Stimulated activated CD8-positive, alpha-beta memory T cell treated with anti-CD3 and anti-CD28 coated beads, Interleukin-12 subunit alpha, Interleukin-12 subunit beta, amount 100 ng/mL, for 4 hours (primary cell): Measurements from ENCODE around the gene KDM5B.
A peak's percentile ranks its signal among the peaks of the same experiment; 100 is the strongest.

Experiments used
- DNase-seq: peaks from one replicate; pipeline ENCODE4 v3.0.0-alpha.2; 2020; ENCODE audit warnings: low read depth

The KDM5B gene

GRCh38 chr1:202711949-202712635 lies 96.1 kb downstream of the KDM5B start:
- DNase-seq, result no peak

- DNase-seq, result no peak
Measured at GRCh38 chr1:202710070-202711045, 97.9 kb downstream of the KDM5B start, which contains the start of gene SYT2. TSS of gene SYT2 (minus strand) at chr1:202710454. CDS start at chr1:202605772, 104,682 bp downstream.

GRCh38 chr1:202709276-202710041 lies 98.8 kb downstream of the KDM5B start:
- DNase-seq, result no peak

DNA sequence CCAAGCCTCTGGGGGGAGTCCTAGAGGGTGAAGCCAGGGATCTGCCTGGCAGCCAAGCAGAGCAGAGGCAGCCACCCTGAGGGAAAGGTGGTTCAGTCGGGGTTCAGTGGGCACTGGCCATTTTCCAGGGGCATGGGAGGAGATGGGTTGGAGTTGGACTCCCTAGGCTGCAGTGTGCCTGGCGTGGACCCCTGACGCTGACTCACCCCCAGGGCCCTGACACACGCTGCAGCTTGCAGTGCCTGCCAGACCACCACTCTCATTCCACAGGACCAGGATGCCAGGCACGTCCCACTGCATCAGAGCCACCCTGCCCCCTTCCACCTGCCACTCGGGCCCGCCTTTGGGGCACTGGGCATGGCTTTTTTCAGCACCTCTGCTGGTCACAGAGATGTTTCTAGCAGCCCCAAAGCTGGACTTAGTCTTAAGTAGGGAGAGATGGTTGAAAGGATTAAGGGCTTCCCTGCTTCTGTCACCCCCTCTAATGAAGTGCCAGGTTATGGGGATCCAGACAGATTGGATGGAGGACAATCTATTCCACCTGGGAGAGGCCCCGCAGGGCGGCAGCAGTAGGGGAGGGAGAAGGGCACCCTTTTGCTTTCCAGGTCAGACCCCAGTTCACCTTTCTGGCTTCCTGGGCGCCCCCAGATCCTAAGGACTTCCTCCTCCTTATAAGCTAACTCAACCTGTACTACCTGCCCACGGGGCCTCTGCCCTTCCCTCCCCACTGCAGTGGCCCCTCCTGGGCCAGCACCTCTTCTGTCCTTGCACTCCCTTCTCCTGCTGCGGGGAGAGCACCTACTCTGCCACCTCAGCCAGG lies 99.6 kb downstream of the KDM5B start:
- DNase-seq, result no peak

- DNase-seq, result no peak
Measured at GRCh38 chr1:202706851-202707250, 101.4 kb downstream of the KDM5B start.

GRCh38 chr1:202704601-202705000 lies 103.6 kb downstream of the KDM5B start:
- no peak for DNase-seq

DNA sequence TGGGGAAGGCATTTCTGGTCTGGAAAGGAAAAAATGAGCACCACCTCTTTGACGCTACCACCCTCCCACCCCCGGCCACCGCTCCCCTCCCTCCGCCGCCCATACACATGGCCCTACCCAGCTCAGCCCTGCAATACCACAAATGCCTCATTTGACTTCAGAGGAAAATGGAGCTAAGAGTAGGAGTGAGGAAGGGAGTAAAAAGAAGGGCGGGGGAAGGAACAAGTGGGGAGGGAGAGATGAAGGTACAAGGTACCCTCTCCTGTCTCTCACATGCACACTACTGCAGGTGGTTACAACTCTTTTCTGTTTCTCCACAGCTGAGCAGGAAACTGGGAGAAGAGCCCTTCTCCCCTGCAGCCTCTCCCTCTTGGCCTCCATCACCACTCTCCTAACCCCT lies 105.0 kb downstream of the KDM5B start:
- no peak for DNase-seq

DNA sequence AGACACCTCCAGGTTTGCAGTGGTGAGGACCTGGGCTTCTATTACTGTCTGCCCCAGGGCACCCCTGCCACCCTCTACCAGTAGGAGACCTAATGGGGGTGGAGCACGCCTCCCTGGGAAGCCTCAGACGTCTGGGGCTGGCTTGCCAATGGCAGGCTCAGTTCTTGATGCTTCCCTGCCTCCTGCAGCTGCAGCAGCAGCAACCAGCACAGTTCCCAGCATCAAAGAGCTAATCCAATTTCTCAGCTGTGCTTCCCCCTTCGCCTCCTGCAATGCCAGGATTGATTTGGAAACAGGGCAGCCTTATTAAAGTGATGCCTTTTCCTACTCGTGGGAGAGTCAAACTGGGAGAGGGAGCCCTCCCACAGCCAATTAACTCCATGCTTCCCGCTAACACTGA lies 106.1 kb downstream of the KDM5B start:
- no peak for DNase-seq

DNA sequence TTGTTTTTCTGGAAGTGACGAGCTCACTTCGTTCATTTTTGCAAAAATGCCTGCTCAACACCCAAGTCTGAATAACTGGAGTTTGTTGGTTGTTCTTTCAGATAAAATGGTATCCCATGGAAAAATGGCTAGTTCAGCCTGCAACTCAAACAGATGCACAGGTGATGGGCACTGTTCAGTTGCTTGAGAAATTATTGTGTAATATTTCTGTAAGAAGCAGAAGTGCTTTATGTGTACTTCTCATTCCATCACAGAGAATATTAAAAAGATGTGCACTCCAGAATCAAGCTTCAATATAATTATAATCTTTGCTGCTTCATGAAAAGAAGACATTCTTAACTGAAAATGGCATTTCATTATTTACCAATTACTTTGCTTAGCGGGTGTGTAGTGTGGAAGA lies 107.0 kb downstream of the KDM5B start:
- no peak for DNase-seq

GRCh38 chr1:202700061-202700460 lies 108.2 kb downstream of the KDM5B start:
- DNase-seq, result no peak

DNA sequence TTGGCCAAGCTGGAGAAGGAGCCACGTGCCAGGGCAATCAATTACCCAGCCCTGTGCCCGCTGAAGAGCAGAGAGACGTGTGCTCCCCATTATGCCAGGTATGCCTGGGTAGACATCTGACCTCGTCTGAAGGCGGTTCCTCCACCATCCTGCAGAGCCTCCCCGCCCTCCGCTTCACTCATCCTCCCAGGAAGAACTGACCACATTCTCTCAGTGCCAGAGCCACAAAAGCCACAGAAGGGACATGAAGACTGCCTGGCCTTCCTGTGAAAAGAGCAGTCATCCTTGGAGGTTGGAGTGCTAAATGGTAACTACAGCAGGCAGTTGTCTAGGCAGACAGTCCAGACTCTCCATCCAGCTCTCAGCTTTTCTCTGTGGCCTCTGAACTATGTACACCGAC lies 109.9 kb downstream of the KDM5B start:
- DNase-seq, result no peak

DNA sequence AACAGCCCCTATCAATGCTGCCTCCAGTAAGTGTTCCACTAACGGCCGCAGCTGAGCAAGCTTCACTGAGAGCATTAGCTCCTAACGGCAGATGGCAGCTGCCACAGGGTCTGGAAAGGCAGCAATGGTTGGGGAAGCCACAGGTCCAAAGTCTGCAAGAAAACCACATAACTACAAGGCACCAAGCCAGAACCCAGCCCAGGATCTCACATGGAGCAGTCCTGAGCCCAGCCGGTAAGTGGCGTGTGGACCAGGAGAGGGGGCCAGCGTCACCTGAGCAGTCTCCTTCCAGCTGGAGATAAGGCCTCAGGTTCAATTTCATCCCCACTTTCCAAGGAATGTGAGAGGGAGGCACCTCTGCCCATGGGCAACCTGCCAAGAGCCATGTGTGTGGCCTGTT lies 111.2 kb downstream of the KDM5B start:
- DNase-seq, result no peak

DNA sequence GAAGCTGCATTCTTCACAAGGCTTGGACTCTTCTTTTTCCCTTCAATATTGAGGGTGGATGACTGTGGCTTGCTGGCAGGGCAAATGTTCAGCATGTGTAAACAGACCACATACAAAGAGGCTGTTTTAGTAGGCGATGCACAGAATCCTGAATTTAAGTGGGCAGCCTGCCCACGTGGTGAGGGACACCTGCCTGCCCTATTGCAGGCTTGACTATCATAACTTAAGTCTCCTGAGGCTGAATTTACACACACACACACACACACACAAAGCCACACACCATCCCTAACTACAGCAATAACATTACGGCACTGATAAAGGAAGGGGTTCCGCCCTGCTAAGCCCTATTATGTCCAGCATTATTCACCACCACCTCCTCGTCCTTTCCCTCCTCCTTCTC lies 113.9 kb downstream of the KDM5B start:
- no peak for DNase-seq

DNA sequence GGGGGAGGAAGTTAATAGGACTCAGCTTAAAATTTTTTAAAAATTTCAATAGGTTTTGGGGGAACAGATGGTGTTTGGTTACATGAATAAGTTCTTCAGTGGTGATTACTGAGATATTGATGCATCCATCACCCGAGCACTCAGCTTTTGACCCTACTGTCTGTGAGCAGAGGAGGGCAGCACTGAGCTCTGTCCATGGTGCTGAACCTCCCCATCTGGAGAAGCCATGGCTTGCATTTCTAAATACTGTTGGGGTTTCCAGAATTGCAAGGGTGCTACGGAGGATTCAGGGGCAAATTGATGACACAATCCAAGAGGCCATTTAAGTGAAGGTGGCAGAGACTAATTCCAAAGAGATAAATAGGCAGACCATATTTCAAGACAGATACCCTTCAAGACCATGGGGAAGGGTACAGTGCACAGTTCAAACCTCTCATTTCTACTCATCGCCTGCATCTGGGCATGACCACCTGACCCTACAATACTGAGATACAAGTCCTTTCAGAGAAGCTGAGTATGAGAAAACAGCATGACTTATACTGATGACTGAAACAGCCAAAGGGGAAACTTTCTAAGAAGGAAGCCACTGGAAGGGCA lies 115.2 kb downstream of the KDM5B start:
- DNase-seq, result peak; percentile 9

- no peak for DNase-seq
Measured at GRCh38 chr1:202691816-202692215, 116.4 kb downstream of the KDM5B start.

DNA sequence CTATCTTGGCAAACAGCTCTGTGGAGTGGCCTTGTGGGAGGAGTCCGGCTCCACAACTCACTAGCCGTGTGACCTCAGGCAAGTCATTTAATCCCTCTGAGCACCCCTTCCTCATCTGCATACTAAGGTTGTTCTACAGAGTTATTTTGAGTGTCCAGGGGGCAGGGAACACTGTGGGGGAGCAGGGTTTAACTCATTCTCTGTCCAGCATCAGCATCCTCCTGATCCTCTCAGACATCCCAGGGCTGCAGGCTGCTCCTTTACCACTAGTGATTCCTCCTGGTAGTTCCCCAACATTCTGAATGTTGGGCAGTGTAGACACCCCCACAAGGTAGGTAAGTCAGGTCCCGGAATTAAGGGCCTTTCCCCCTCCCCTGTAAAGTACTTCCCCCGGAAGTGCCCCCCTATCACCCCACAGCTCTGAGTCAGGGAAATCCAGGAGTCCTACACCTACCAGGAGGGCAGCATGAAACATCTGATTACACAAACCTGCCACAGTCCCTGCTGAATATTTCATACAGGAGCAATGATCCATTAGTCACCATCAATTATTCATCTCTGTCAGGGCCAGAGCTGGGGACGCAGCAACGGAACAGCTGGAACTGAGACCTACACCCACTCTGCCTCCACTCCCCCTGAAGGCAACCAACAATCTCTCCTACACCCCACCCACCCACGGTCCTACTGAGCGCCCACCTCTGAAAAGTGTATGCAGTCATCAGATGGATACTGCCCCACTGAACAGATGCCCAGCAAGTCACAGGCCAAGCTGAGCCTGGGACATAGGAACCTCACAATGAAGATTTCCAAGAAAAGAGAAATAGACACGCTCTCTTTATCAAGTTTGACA lies 118.5 kb downstream of the KDM5B start:
- DNase-seq, result no peak

GRCh38 chr1:202689082-202689481 lies 119.1 kb downstream of the KDM5B start:
- no peak for DNase-seq

DNA sequence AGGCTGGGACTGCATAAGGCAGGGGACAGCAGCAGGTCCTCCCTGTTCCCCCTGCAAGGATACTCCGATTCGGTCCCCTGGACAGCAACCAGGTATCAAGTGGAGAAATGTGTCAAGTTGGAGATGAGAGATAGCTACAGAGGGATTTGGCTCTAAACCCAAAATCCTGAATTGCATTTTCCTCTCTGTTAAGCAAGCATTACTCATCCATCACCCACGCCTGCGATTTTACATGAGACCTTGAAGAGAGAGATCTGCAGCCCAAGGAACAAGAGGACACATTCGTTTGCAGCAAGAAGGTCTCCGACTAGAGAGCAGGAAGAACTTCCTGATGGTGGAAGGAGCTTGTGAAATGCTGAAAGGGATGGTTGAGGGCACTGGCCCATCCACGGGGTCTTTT lies 119.8 kb downstream of the KDM5B start:
- no peak for DNase-seq

DNA sequence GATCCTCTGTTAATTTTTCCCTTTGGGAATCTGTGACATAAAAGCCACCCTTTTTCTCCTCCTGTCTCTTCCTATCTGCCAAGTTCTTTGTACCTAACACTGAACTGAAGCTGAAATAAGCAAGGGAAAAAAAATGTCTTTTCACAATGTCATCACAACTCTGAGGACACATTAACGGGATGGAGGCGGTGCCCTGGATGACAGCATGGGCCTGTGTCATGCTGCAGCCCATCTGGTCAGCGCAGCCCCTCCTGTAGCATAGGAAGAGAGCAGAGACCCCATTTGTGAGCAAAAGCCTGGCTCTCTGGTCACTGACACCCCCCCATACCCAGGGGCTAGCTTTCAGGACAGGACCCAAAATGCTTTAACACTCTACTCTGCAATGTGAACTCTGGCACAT lies 120.4 kb downstream of the KDM5B start:
- no peak for DNase-seq

DNA sequence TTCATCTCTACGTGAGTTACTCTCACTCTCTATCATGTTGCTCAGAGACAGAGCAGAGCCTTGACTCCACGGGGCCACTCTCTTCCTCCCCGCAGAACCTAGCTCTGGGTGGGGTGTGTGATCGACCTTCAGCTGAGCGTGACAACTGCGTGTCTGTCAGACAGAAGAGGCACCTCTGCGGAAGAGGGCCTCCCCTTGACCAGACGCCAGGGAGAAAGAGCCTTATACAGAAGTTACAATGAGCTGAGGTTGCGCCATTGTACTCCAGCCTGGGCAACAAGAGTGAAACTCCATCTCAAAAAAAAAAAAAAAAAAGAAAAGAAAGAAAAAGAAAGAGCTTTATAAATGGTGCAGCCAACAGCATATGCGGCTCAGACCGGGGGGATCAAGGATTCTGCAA lies 120.9 kb downstream of the KDM5B start:
- no peak for DNase-seq
